SU-DHL-6 (cell line): ENCODE measurements around the gene MMRN2.

Experiments used
- EZH2phosphoT487 ChIP-seq: fragments of 200-600 bp; sonication (generic), shearing (Covaris generic); conservative IDR thresholded peaks from 2 replicates; pipeline ENCODE4 v1.6.1; 2018; ENCODE audit warnings: mild to moderate bottlenecking, antibody characterized with exemption, low read length, moderate library complexity, mixed read lengths
- TF ChIP-seq, protein P1 (sequence below): fragments of 200-600 bp; sonication (generic); IDR thresholded peaks from one replicate; pipeline ENCODE4 v1.5.1; 2017; ENCODE audit warnings: antibody characterized with exemption, mild to moderate bottlenecking, low read length, moderate library complexity; ENCODE audit not compliant: insufficient read depth, poor library complexity, severe bottlenecking

GRCh38 chr10:86931872-86932271 is 25.5 kb downstream of the MMRN2 start:
- TF ChIP-seq, protein P1, sequence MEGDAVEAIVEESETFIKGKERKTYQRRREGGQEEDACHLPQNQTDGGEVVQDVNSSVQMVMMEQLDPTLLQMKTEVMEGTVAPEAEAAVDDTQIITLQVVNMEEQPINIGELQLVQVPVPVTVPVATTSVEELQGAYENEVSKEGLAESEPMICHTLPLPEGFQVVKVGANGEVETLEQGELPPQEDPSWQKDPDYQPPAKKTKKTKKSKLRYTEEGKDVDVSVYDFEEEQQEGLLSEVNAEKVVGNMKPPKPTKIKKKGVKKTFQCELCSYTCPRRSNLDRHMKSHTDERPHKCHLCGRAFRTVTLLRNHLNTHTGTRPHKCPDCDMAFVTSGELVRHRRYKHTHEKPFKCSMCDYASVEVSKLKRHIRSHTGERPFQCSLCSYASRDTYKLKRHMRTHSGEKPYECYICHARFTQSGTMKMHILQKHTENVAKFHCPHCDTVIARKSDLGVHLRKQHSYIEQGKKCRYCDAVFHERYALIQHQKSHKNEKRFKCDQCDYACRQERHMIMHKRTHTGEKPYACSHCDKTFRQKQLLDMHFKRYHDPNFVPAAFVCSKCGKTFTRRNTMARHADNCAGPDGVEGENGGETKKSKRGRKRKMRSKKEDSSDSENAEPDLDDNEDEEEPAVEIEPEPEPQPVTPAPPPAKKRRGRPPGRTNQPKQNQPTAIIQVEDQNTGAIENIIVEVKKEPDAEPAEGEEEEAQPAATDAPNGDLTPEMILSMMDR, result no peak
- TF ChIP-seq EZH2phosphoT487, result no peak
